GM12865 (cell line): ENCODE results near the gene STXBP5.

ENCODE experiments used
- DNase-seq: peaks from one replicate; pipeline ENCODE4 v3.0.0; 2010; ENCODE audit warnings: low read depth
- H3K4me3 ChIP-seq: 2 replicates; pipeline ENCODE4 v1.5.1; 2011; ENCODE audit warnings: mild to moderate bottlenecking, low read depth, low read length, control low read depth
- CTCF ChIP-seq: IDR thresholded peaks from 2 replicates; pipeline ENCODE4 v1.5.1; 2011; ENCODE audit warnings: low read length, control low read depth, low read depth, inconsistent platforms; ENCODE audit not compliant: insufficient read depth; ENCODE audit errors: missing control alignments

STXBP5 gene

DNA sequence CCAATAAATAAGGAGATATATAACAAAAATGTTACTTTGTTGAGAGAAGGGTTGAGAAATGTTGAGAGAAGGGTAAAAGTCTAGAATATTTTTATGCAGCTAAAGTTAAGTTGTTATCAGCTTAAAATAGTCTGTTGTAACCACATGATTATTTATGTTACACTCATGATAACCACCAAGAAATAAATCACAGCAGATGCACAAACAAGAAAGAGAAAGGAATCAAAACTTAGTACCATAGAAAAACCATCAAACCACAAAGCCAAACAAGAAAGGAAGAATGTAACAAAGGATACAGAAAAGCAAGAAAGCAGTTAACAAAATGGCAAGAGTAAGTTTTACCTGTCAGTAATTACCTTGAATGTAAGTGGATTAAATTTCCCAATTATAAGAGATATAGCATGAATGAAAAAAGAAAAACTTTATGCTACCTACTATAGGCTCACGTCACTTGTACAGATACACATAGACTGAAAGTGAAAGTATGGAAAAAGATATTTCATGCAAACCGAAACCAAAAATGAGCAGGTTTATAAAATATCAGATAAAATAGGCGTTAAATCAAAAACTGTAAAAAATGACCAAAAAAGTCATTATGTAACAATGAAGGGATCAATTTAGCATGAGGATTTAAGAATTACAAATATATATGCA lies 93.6 kb downstream of the STXBP5 start:
- no peak for DNase-seq
- no peak overlapping the region for H3K4me3 ChIP-seq
- no peak for TF ChIP-seq CTCF

GRCh38 chr6:147298461-147298860 lies 94.2 kb downstream of the STXBP5 start:
- no peak for TF ChIP-seq CTCF
- no peak overlapping the region for H3K4me3 ChIP-seq
- DNase-seq = no peak

GRCh38 chr6:147299035-147299434 lies 94.8 kb downstream of the STXBP5 start:
- DNase-seq = no peak
- H3K4me3 ChIP-seq = no peak overlapping the region
- no peak for TF ChIP-seq CTCF

- TF ChIP-seq CTCF = no peak
- no peak for DNase-seq
These were observed 96.9 kb downstream of the STXBP5 start for GRCh38 chr6:147301070-147301469.

GRCh38 chr6:147304016-147304415 lies 99.8 kb downstream of the STXBP5 start:
- no peak overlapping the region for H3K4me3 ChIP-seq
- no peak for DNase-seq
- no peak for TF ChIP-seq CTCF

More at GRCh38 chr6:147301070-147301469, 96.9 kb downstream of the STXBP5 start:
- H3K4me3 ChIP-seq = no peak overlapping the region

DNA sequence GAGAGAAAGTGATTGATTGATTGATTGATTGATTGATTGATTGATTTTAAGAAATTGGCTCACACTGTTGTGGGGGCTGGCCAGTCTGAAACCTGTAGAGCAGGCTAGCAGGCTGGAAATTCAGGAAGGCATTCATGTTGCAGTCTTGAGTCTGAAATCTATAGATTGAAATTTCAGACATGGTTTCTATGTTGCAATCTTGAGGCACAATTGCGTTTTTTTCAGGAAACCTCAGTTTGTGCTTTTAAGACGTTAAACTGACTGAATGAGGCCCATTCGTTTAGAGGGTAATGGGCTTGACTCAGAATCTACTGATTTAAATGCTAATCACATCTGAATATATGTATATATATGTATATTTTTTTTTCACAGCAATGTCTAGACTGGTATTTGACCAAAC lies 106.3 kb downstream of the STXBP5 start:
- no peak overlapping the region for H3K4me3 ChIP-seq
- DNase-seq = no peak
- no peak for TF ChIP-seq CTCF

DNA sequence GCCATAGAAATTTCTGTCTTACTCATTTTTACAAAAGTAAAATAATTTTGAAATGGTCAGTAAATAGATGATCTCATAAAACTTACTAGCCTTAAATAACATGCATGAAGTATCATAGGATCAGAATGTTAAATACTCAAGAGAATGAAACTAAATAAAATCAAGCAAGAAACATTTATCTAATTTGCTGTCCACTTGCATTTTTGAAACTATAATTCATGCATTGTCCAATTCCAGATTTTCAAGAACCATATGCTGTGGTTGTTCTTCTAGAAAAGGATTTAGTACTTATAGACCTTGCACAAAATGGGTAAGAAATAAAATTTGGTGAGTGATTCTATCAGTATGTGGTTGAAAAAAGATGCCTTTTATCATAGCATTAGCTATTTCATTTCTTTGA lies 107.0 kb downstream of the STXBP5 start:
- no peak for DNase-seq
- no peak for TF ChIP-seq CTCF
- H3K4me3 ChIP-seq = no peak overlapping the region
